Epidermal melanocyte (primary cell): ENCODE results near the gene ARHGAP26.
A peak's percentile ranks its signal among the peaks of the same experiment; 100 is the strongest.

Source experiments
- DNase-seq: peaks from one replicate; pipeline ENCODE4 v3.0.0; 2011; ENCODE audit warnings: low spot score; ENCODE audit not compliant: insufficient read length

ARHGAP26 gene

DNA sequence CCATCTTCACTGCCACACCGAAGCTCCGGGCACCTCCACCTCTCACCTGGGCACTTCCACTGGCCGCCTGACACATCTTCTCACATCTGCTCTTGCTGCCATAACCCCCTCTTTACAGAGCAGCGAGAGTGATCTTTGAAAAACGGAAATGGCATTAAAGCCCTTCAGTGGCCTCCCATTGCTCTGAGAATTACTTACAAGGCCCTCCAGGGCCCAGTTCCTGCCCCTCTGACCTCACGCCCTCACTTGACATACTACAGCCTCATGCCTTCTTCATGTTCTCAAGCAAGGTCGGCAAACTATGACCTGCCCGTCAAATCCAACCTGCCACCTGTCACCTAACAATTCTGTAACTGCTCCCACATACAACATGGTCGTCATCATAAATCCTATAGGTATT lies 446.0 kb downstream of the ARHGAP26 start:
- no peak for DNase-seq

DNA sequence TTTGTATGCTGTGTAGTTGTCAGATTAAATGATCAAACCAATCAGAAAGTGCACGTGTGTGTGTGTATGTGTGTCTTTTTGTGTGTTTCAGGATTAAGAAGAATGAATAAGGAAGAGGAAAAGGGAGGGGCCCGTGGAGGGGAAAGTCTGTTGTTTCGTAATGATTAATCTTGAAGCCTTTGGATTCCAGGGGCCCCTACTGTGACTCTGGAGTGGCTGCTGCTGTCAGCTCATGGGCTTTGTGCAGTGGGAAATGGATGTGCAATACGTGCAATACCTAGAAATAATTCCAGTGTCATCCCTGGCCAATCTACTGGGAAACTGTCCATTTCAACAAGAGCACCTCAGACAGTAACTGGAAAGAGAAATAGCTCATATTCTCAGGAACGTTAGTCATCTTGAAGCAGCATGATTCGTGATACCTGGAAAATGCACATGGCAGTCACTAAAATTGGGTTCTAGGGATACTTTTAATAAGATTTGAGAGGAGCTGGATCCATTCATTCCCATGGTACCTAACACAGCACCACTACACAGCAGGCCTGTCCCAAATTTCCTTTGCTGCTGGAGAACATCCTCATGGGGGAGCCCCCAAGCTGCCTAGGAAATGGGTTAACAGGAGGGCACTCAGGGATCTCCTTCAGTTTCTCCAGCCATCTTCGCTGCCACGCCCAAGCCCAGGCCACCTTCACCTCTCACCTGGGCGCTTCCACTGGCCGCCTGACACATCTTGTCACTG lies 447.1 kb downstream of the ARHGAP26 start:
- no peak for DNase-seq

DNA sequence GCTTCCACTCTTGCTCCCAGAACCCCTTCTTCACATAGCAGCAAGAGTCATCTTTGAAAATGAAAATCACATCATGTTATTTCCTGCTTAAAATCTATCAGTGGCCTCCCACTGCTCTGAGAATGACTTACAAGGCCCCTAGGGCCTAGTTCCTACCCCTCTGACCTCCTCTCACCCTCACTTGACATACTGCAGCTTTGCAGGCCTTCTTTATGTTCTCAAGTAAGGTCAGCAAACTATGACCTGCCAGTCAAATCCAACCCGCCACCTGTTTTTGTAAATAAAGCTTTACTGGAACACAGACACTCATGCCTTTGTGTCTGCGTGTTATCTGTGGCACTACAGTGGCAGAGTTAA lies 447.6 kb downstream of the ARHGAP26 start:
- no peak for DNase-seq

DNA sequence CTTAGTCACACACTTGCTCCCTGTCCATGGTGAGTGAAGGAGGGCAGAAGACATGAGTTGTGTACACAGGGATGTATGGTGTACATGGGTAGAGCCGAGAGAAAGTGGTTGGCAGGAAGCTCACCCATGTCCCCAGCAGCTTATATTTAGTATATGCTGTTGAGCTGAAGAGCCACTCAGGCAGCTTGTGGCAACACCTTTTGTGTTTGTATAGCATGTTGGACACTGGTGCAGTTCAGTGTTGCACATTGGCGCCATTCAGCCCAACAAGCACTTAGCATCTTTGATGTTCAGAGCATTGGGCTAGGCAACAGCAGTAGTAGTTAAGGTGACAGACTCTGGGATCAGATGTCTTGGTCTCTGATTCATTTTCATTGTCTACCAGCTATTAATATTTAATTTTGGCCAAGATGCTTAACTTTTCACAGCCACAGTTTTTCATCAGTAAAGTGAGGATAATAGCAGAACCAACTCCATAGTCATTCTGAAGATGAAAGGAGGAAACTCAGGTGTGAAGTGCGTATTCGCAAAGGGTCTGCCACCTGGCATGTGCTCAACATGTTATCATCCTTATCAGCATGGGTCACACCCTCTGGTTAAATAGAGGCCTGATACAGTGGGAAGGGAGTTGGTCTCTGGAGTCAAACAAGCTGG lies 448.5 kb downstream of the ARHGAP26 start:
- no peak for DNase-seq

DNA sequence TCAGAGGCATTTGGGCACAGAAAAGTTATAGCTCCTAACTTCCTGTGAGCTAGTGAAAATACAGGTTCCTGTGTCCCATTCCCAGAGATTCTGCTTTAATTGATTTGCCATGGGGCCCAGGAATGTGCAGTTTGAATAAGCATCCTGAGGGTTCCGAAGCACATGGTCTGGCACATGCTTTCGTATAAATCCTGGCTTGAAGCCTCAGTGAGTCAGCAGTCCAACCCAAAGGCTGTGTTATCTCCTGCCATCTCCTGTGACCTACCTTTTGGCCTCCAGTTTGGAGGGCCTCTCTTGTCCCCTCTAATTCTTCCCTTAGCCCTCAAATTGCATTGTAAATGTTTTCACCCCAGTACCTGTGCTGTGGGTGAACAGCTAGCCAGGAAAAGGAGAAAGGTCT lies 449.5 kb downstream of the ARHGAP26 start:
- DNase-seq: no peak

DNA sequence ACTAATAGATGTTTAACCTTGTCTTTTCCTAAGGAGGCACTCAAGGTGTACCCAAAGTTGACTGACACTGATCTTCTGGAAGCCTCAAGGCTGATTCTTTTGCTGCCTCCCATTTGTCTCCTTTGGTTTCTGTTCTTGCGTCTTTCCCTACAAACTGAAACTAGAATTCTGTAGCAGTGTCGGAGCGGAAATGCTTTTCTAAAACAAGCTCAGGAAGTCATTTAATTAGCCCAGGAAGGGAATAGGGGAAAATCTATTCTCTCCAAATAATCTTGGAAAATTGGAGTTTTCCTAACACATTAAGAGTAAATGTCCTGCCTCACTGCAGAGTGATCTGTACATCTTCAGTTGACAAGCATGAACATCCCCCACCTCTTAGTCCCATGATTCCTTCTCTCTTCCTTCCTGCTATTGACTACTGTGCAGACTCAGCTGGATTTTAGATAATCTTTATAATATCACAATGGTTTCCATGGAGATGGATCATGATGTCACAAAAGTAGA lies 450.6 kb downstream of the ARHGAP26 start:
- DNase-seq: no peak

DNA sequence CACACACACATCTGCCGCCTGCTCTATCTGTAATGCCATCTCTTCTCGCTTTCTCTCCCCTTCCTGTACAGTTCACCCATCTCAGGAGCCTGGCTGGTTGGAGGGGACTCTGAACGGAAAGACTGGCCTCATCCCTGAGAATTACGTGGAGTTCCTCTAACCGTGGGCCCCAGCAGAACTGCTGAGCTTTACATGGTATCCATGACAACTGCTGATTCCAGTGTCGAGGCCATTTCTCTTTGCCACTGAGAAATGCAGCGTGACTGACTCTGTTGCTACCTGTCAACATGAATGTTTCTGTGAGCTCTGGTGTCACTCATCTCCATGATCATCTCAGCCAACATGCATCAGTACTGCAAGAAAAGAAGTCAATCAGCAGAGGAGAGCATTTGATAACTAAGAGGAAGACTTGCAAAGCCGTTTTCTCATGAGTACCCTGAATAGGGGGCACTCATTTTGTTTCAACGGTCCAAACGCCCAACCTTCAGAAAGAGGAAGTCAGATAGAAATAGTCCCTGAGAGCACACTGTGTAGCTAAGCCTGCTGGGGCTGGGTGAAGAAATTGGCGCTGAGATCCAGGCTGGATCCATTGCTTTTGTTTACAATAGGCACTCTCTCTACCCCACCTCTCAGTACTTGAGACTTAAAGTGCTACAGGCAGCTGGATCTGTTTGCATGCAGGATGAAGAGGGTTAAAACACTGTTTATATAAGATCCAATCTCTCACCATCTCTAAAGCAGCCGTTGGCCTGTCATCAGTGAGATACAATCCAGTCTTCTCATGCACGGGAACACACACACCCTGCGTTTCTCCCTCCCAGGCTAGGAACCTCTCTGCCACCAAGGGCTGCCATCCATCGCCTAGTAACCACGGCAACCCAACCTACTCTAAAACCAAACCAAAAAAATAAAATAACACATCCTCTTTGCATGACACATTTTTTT lies 452.4 kb downstream of the ARHGAP26 start:
- DNase-seq: no peak

DNA sequence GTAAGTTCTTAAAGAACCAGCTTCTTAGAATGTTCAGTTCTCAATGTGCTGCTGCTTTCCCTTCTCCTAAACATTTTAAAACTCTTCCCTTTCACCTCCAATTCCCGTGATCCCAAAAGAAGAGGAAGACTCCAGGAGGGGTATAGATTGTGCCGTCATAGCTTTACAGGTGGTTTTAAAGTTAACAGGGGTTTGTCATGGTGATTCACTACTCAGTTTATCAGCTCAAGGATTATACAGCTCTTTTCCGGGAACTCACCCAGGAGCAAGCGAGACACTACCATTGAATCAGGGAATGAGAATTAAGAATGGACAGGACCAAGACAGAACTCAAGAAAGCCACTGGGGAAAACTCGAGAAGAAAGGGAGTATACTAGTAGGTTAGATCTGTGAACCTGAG lies 454.5 kb downstream of the ARHGAP26 start:
- no peak for DNase-seq

DNA sequence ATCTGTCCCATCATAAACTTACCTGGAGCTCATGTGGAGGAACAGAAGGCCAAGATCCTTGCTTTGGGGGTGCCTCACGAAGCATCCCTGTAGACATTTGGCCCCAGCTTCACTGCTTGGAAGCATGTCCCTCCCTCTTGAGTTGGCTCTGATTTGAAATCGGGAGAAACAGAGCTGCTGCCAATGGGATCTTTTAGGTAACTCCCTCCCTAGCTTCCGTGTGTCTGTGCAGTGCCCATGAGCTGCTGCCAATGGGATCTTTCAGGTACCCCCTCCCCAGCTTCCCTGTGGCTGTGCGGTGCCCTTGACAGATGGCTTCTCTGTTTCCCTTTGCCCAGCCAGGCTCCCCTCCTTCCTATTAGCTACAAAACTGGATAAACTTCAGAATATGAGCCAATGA lies 455.3 kb downstream of the ARHGAP26 start:
- no peak for DNase-seq

DNA sequence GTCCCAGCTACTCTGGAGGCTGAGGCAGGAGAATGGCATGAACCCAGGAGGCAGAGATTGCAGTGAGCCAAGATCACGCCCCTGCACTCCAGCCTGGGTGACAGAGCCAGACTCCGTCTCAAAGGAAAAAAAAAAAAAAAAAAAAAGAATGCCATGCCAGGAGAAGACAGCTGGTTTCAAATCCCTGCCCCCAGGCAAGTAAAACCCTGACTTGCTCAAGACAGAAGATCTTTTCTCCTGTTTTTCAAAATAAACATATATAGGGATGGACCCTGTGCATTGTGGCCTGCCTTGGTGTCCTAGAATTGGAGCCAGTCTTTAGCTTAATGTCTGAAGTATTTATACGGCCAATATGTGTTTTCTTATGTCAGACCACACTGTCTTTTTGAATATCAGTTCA lies 456.2 kb downstream of the ARHGAP26 start:
- peak; percentile 40 for DNase-seq

DNA sequence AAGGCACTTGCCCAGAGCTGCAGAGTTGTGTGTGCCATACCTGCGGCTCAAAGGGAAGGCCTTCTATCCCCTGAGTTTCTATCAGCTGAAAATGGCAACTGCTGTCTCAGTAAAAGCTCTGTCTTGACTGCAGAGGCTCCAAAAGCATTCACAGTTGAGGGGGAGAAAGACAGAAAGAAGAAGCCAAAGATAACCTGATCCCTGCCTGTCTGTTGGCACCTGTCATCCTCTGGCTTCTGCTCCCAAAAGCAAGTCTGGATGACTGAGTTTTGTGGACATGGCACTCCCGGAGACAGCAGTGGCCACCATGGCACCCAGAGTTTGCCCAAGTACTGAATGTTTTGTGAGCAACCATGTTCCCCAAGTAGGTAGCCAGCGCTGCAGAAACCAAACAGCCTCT lies 456.7 kb downstream of the ARHGAP26 start:
- DNase-seq: no peak

DNA sequence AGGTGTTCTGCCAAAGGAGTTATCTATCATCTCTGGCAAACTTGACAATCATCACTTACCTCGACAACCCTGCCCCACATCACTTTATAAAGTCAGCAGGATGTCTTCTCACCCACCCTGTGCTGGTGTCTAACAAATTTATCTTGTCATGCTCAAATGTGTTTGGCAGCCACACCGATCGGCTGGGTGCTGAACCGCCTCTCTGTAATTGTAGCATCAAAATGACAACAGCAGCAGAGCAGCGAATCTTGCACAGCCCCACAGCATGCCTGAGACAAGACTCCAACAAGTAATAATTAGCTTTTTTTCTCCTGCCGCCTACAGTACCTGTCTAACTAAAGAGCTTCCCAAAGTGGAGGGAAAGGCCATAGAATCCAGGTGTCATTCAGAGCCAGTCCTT lies 457.1 kb downstream of the ARHGAP26 start:
- DNase-seq: no peak

DNA sequence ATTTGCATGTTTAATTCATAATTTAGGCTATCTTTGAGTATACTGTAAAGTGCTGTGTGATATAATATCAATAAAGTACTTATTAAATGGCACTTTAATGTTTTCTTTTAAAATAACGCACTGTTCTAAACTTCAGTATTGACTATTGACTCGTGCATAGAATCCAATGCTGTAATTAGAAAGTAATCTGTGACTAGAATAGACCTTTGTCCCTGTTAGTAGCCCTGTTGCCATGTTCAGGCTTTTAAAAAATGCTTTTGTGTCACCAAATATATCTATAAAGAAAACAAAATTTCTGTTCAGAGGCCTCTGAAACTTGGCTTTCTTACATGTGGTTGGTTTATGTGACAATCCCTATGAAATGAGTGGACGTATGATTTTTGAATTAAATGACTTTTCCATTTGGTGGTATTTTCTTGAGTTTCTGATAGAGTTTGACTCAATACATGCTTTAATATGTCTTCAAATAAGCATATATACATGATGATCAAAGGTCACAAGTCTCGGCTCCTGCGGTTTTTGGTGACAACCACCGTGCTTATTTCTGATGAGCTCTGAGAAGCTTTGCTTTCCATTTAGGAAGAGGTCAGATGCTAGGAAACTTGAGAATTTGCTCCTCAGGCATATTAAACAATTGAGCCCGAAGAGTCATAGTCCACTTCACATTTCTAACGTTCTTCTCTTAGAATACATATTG lies 458.6 kb downstream of the ARHGAP26 start:
- no peak for DNase-seq

DNA sequence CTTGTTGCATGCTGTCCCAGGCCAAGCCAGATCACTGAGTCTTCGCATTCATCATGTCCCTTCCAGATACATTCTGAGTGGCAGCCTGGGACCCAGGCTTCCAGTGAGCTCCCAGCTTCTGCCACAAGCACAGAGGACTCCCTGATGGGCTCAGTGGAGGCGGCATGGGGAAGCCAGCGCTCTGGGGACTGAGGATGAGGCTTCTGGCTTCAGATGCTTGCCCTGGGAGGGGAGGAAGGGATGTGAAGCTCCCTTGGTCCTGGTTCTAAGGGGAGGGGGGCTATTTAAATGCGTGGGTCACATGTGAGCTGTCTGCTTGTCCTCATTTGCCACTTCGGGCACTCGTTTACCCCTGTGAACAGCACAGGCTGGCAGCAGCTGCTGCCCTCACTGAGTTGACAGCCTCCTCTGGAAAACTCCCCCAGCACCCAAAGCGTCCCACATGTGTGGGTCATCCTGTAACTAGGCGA lies 459.3 kb downstream of the ARHGAP26 start:
- no peak for DNase-seq

DNA sequence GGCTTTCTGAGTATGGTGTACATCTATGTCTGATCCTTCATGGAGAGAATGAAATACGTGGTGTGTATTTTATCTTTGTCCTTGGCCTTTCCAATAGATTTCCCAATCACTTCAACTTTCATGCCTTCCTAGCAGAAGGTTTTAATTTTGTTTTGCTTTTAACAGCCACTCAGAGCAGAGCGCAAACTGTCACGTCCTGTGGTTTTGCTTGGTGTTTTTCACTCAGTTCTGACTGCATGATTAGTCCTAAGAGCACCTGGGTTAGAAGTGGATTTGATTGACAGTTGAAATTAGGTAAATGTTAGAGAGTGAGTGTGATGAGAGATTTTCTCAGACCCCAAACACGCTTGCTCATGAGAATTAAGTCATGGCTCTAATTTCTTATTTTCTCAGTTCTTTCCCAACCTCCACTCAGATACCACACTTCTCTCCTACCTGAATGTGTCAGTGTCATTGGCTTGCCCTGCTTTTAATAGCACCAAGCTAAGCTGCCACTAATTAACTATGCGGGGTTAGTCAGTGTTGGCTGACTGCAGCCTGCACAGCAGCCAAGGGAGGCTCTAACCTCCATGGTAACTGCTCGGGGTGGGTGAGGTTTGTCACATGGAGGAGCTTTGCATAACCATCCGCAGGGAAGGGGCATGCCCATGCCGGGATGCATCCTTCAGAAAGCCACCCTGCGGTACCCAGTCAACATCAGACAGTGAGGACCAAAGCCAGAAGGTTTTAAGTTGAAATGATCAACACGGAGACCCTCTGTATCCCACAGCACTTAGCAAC lies 459.9 kb downstream of the ARHGAP26 start:
- DNase-seq: no peak

DNA sequence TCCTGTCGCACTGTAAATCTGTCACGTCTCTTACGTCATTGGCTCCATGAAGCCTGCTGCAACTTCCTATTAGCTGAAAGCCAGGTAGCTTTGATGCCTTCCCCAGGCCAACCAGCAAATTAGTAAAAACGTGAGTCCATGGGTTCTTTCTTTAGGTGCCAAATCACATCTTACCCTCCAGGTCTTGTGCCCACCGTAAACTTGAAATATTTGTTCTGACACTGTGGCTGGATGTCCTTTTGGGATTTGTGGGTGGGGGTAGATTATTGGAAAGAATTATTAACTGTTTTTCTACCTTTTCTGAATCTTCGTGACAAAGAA lies 460.5 kb downstream of the ARHGAP26 start:
- DNase-seq: no peak

DNA sequence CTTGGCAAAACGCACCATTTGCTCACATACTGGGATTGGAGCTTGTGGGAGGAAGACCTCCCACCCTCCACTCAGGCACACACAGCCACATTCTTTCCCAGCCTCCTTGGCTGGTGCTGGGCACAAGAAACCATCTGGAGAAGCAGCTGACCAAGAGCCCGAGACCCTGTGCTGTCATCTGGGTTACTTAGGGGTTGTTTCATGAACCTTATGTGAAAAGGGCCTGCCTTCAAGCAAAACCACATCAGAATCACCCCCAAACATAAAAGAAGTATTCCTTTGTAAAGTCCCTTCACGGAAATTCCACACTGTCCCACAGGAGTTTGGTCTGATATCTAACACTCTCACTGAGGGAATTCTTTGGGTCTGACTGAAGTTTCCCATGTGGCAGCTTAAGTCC lies 461.2 kb downstream of the ARHGAP26 start:
- DNase-seq: no peak

DNA sequence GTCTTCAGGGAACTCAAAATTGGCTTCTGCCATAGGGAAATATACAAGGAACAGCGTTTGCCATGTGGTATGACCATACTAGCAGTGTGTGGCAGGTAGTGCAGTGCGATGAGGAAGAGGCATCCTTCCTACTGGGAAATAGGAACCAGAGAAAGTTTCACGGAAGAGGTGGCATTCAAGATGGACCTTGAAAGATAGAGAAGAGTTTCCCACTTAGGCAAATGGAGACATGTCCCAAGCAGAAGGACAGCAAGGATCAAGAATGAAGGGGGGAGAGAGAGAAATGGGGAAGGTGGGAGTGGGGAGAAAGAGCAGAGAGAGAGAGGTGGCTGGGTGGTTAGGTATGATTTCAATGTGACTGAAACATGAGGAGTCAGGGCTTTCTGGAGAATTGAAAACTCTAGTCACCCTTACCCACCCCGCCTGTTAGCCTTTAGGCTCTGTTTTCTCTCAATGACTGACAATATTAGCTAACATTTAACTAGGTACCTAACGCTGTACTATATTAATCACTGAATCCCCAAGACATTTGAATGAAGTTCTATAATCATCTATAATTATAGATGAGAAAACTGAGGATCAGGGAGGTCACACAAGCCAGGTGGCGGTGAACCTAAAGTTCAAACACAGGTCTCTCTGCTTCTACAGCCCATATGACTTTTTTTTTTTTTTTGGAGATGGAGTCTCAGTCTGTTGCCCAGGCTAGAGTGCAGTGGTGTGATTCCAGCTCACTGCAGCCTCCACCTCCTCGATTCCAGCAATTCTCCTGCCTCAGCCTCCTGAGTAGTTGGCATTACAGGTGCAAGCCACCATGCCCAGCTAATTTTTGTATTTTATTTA lies 462.0 kb downstream of the ARHGAP26 start:
- DNase-seq: no peak

DNA sequence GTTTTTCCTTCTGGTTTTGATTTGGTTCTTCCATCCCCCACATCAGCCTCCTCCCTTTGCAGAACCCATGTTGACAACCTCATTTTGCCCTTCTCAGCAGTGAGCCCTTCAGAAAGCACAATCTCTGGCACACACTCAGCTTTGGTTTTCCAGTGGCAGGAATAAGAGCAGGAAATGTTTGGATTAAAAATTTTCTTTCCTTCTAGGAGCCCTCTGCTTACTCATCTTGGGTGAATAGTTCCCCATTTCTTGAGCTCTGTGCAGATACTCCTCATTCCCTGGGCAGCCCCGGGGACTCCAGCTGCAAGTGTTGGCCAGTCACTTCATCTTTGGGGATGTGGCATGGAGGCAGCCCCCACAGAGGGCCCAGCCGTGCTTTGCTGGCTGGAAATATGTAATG lies 462.9 kb downstream of the ARHGAP26 start:
- no peak for DNase-seq
